ENCODE measurements around the gene CPEB3. TPM values are rescaled to one million over a fixed set of nuclear protein-coding genes. Genes with fewer than 3 reads are reported as not detected.

The CPEB3 gene
- total RNA-seq, 2 donors from 2014 or later, result 6.9 to 11.4 TPM

DNA sequence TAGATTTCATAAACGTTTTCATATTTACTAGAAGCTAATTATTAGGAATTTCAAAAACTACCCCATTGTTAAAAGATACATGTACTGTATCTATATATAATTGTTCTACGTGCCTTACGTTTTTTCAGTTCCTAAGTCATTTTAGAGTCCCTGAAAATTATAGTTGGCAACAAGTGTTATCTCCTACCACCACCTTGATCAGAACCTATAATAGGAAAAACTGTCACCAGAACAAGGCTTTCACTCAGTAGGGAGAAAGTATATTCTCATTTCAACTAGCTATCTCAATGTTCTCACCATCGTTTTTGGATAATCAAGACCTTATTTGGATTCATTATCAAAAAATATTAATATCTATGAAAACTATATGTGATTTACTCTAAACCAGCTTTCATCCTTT lies 107.7 kb downstream of the CPEB3 start:
- DNase-seq (ENCODE audit: low spot score), result no peak
- Histone ChIP-seq H3K9me3 (no peaks in the 10 kb centered on the region), H3K4me1 (peaks cover 0 to 7% of the 10 kb centered on the region in 2 donors), H3K27ac (no peak overlapping the region), H3K4me3 (no peak overlapping the region), H3K27me3 (no peaks in the 10 kb centered on the region), H3K36me3 (no peaks in the 10 kb centered on the region)
- TF ChIP-seq, protein P1, sequence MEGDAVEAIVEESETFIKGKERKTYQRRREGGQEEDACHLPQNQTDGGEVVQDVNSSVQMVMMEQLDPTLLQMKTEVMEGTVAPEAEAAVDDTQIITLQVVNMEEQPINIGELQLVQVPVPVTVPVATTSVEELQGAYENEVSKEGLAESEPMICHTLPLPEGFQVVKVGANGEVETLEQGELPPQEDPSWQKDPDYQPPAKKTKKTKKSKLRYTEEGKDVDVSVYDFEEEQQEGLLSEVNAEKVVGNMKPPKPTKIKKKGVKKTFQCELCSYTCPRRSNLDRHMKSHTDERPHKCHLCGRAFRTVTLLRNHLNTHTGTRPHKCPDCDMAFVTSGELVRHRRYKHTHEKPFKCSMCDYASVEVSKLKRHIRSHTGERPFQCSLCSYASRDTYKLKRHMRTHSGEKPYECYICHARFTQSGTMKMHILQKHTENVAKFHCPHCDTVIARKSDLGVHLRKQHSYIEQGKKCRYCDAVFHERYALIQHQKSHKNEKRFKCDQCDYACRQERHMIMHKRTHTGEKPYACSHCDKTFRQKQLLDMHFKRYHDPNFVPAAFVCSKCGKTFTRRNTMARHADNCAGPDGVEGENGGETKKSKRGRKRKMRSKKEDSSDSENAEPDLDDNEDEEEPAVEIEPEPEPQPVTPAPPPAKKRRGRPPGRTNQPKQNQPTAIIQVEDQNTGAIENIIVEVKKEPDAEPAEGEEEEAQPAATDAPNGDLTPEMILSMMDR (IDR thresholded peaks at IDR 0.05), result no peak

GRCh38 chr10:92181575-92181974 lies 109.3 kb downstream of the CPEB3 start:
- no peak for DNase-seq (ENCODE audit: low spot score)
- Histone ChIP-seq H3K27me3 (no peaks in the 10 kb centered on the region), H3K36me3 (no peaks in the 10 kb centered on the region), H3K9me3 (no peaks in the 10 kb centered on the region), H3K4me3 (no peak overlapping the region), H3K4me1 (peaks cover 0 to 7% of the 10 kb centered on the region in 2 donors), H3K27ac (no peak overlapping the region)
- TF ChIP-seq, protein P1 (IDR thresholded peaks at IDR 0.05), result peak in 1 of 2 donors; percentile 40

GRCh38 chr10:92180399-92180798 lies 110.5 kb downstream of the CPEB3 start:
- H3K27ac ChIP-seq, result no peak overlapping the region

GRCh38 chr10:92177546-92177945 lies 113.3 kb downstream of the CPEB3 start:
- no peak overlapping the region for H3K27ac ChIP-seq
- TF ChIP-seq, protein P1 (IDR thresholded peaks at IDR 0.05), result no peak
- H3K4me1 ChIP-seq, result peaks cover 0 to 7% of the 10 kb centered on the region in 2 donors
- no peak for DNase-seq (ENCODE audit: low spot score)
- H3K9me3 ChIP-seq, result peaks cover 0 to 3% of the 10 kb centered on the region in 2 donors
- H3K36me3 ChIP-seq, result no peaks in the 10 kb centered on the region
- no peak overlapping the region for H3K4me3 ChIP-seq
- H3K27me3 ChIP-seq, result no peaks in the 10 kb centered on the region

More at GRCh38 chr10:92180399-92180798, 110.5 kb downstream of the CPEB3 start:
- TF ChIP-seq, protein P1 (IDR thresholded peaks at IDR 0.05), result no peak
- Histone ChIP-seq H3K4me1 (peaks cover 0 to 7% of the 10 kb centered on the region in 2 donors), H3K4me3 (no peak overlapping the region), H3K27me3 (no peaks in the 10 kb centered on the region), H3K36me3 (no peaks in the 10 kb centered on the region), H3K9me3 (no peaks in the 10 kb centered on the region)
- no peak for DNase-seq (ENCODE audit: low spot score)

- TF ChIP-seq, protein P1 (IDR thresholded peaks at IDR 0.05), result no peak
- Histone ChIP-seq H3K27ac (no peak overlapping the region), H3K27me3 (no peaks in the 10 kb centered on the region), H3K9me3 (peaks cover 0 to 3% of the 10 kb centered on the region in 2 donors), H3K4me3 (no peak overlapping the region), H3K4me1 (no peaks in the 10 kb centered on the region), H3K36me3 (no peaks in the 10 kb centered on the region)
- no peak for DNase-seq (ENCODE audit: low spot score)
Measured at GRCh38 chr10:92175164-92175563, 115.7 kb downstream of the CPEB3 start.

- Histone ChIP-seq H3K27me3 (no peaks in the 10 kb centered on the region), H3K9me3 (peaks cover 0 to 3% of the 10 kb centered on the region in 2 donors), H3K4me1 (no peaks in the 10 kb centered on the region), H3K36me3 (no peaks in the 10 kb centered on the region), H3K27ac (no peak overlapping the region), H3K4me3 (no peak overlapping the region)
- TF ChIP-seq, protein P1 (IDR thresholded peaks at IDR 0.05), result no peak
- DNase-seq (ENCODE audit: low spot score), result no peak
Measured at GRCh38 chr10:92173996-92174395, 116.9 kb downstream of the CPEB3 start.
